H1 (cell line): ENCODE data around the gene ASS1. TPM values are rescaled to one million over a fixed set of nuclear protein-coding genes. Genes with fewer than 3 reads are reported as not detected.
A peak's percentile ranks its signal among the peaks of the same experiment; 100 is the strongest.

Experiments used
- CTCF ChIA-PET: fragments of 300-600 bp; sonication (Branson Sonifier 250); formaldehyde crosslinking; loops from one replicate; lab custom pipeline; 2021; ENCODE audit not compliant: partially characterized antibody; lab: Charles Lee
- POLR2A ChIA-PET: fragments of 300-600 bp; sonication (Branson Sonifier 250); formaldehyde crosslinking; loops from one replicate; lab custom pipeline; 2021; ENCODE audit warnings: inconsistent platforms; ENCODE audit not compliant: partially characterized antibody; lab: Charles Lee
- DNase-seq, 2 experiments: peaks; one replicate each; pipeline versions ENCODE4 v3.0.0 to v3.0.0-alpha.2; 2010 to 2022; ENCODE audit warnings: low spot score in 2 of 2, low read depth in 1 of 2, mixed read lengths in 1 of 2
- FAIRE-seq: peaks from 2 replicates; lab custom pipeline; 2011; peaks lifted over from hg19 to GRCh38; lab: Jason Lieb, UNC
- H2AFZ ChIP-seq: 2 replicates; pipeline ENCODE4 v1.8.1; 2012; ENCODE audit warnings: low read length, inconsistent platforms
- H2AK5ac ChIP-seq: 2 replicates; pipeline ENCODE4 v1.6.1; 2013; ENCODE audit warnings: low read depth, low read length
- H2BK120ac ChIP-seq: replicated peaks from 2 replicates; pipeline ENCODE3; 2013; ENCODE audit warnings: low read depth, low read length, inconsistent platforms
- H2BK12ac ChIP-seq: 2 replicates; pipeline ENCODE4 v1.6.1; 2013; ENCODE audit warnings: low read depth, low read length
- H2BK15ac ChIP-seq: 2 replicates; pipeline ENCODE4 v1.6.1; 2013; ENCODE audit warnings: low read length
- H2BK20ac ChIP-seq: 2 replicates; pipeline ENCODE4 v1.6.1; 2013; ENCODE audit warnings: low read length
- H2BK5ac ChIP-seq: 2 replicates; pipeline ENCODE4 v1.6.1; 2013; ENCODE audit warnings: low read depth, low read length
- H3K14ac ChIP-seq: 2 replicates; pipeline ENCODE4 v1.6.1; 2013; ENCODE audit warnings: inconsistent platforms; ENCODE audit not compliant: insufficient read length
- H3K18ac ChIP-seq: 2 replicates; pipeline ENCODE4 v1.6.1; 2013; ENCODE audit warnings: low read length; ENCODE audit errors: extremely low read depth
- H3K23ac ChIP-seq: 2 replicates; pipeline ENCODE4 v1.6.1; 2013; ENCODE audit warnings: inconsistent platforms; ENCODE audit not compliant: insufficient read length
- H3K23me2 ChIP-seq: 2 replicates; pipeline ENCODE4 v1.6.1; 2013; ENCODE audit warnings: low read depth, low read length
- H3K27ac ChIP-seq: 2 replicates; pipeline ENCODE4 v1.6.1; 2011; ENCODE audit warnings: low read depth, low read length, inconsistent platforms
- H3K27me3 ChIP-seq, 4 experiments: replicated peaks in 1 of 4; 1 replicate in 1 of 4; 2 replicates in 3 of 4; pipeline versions ENCODE4 v1.6.1 to v1.8.1; 2011 to 2013; ENCODE audit warnings: low read length in 3 of 4, mild to moderate bottlenecking in 3 of 4, inconsistent platforms in 2 of 4, mixed read lengths in 2 of 4, moderate library complexity in 1 of 4; ENCODE audit not compliant: control insufficient read depth in 3 of 4, insufficient read depth in 3 of 4; ENCODE audit errors: extremely low read depth in 1 of 4
- H3K36me3 ChIP-seq, 4 experiments: 2 replicates each; pipeline versions ENCODE4 v1.6.1 to v1.8.1; 2011 to 2013; ENCODE audit warnings: mild to moderate bottlenecking in 4 of 4, low read length in 3 of 4, moderate library complexity in 2 of 4, control low read depth in 1 of 4, inconsistent platforms in 1 of 4; ENCODE audit not compliant: insufficient read depth in 4 of 4, control insufficient read depth in 2 of 4
- H3K4ac ChIP-seq: replicated peaks from 2 replicates; pipeline ENCODE3; 2013; ENCODE audit warnings: low read length, low read depth, mixed read lengths, inconsistent platforms; ENCODE audit not compliant: insufficient read length
- H3K4me1 ChIP-seq, 4 experiments: replicated peaks in 1 of 4; 1 replicate in 1 of 4; 2 replicates in 3 of 4; pipeline versions ENCODE4 v1.6.1 to v1.8.1; 2011 to 2013; ENCODE audit warnings: low read length in 3 of 4, inconsistent platforms in 2 of 4, mixed read lengths in 1 of 4; ENCODE audit not compliant: insufficient read depth in 4 of 4, control insufficient read depth in 3 of 4
- H3K4me2 ChIP-seq, 2 experiments: 2 replicates each; pipeline versions ENCODE4 v1.6.1 to v1.8.1; 2011 to 2013; ENCODE audit warnings: low read depth in 2 of 2, low read length in 2 of 2, control low read depth in 1 of 2, inconsistent platforms in 1 of 2, mild to moderate bottlenecking in 1 of 2; ENCODE audit not compliant: insufficient read depth in 1 of 2
- H3K4me3 ChIP-seq, 4 experiments: fragments of 200-600, 300-600 bp in 1 of 4; sonication (generic), shearing (Covaris generic), sonication (Bioruptor Twin) in 1 of 4; 2 replicates each; pipeline versions ENCODE4 v1.5.1 to v1.8.1; 2011 to 2016; ENCODE audit warnings: low read length in 4 of 4, low read depth in 3 of 4, control low read depth in 2 of 4, inconsistent platforms in 2 of 4, mild to moderate bottlenecking in 2 of 4, mixed read lengths in 1 of 4, moderate library complexity in 1 of 4; ENCODE audit not compliant: insufficient read depth in 2 of 4; ENCODE audit errors: extremely low read depth in 1 of 4
- H3K56ac ChIP-seq: replicated peaks from 2 replicates; pipeline ENCODE3; 2013; ENCODE audit warnings: low read depth, mild to moderate bottlenecking, mixed read lengths, low read length, inconsistent platforms; ENCODE audit not compliant: insufficient read length
- H3K79me1 ChIP-seq: 2 replicates; pipeline ENCODE4 v1.6.1; 2013; ENCODE audit warnings: low read depth, low read length, control low read depth
- H3K79me2 ChIP-seq, 2 experiments: 2 replicates each; pipeline versions ENCODE4 v1.6.1 to v1.8.1; 2012 to 2013; ENCODE audit warnings: low read length in 2 of 2, mild to moderate bottlenecking in 2 of 2, inconsistent platforms in 1 of 2; ENCODE audit not compliant: insufficient read depth in 2 of 2, control insufficient read depth in 1 of 2
- H3K9ac ChIP-seq, 4 experiments: replicated peaks in 1 of 4; 1 replicate in 1 of 4; 2 replicates in 3 of 4; pipeline versions ENCODE4 v1.6.1 to v1.8.1; 2011 to 2013; ENCODE audit warnings: low read depth in 3 of 4, low read length in 3 of 4, control low read depth in 2 of 4, mild to moderate bottlenecking in 2 of 4, moderate library complexity in 2 of 4, inconsistent platforms in 1 of 4; ENCODE audit errors: extremely low read depth in 1 of 4
- H3K9me3 ChIP-seq, 2 experiments: 2 replicates each; pipeline versions ENCODE4 v1.6.1 to v1.8.1; 2012 to 2013; ENCODE audit warnings: mild to moderate bottlenecking in 2 of 2, moderate library complexity in 2 of 2, control low read depth in 1 of 2, inconsistent platforms in 1 of 2, low read depth in 1 of 2, low read length in 1 of 2, mixed read lengths in 1 of 2; ENCODE audit not compliant: insufficient read depth in 2 of 2
- H4K20me1 ChIP-seq, 2 experiments: replicated peaks in 1 of 2; 2 replicates each; pipeline versions ENCODE3 to v1.8.1; 2011 to 2013; ENCODE audit warnings: inconsistent platforms in 2 of 2, low read length in 2 of 2, mild to moderate bottlenecking in 1 of 2; ENCODE audit not compliant: insufficient read depth in 2 of 2, control insufficient read depth in 1 of 2
- H4K5ac ChIP-seq: 2 replicates; pipeline ENCODE4 v1.6.1; 2013; ENCODE audit warnings: low read length, low read depth, mixed read lengths, inconsistent platforms; ENCODE audit not compliant: insufficient read length
- H4K8ac ChIP-seq: 2 replicates; pipeline ENCODE4 v1.8.0; 2013; ENCODE audit warnings: mild to moderate bottlenecking, moderate library complexity, low read length, inconsistent platforms; ENCODE audit not compliant: insufficient read depth; ENCODE audit errors: extremely low read depth
- H4K91ac ChIP-seq: replicated peaks from 2 replicates; pipeline ENCODE3; 2013; ENCODE audit warnings: low read length, mixed read lengths, inconsistent platforms; ENCODE audit not compliant: insufficient read length
- BRCA1 ChIP-seq: IDR thresholded peaks from 2 replicates; pipeline ENCODE4 v1.6.1; 2012; ENCODE audit warnings: low read depth, low read length, improper control_type of control experiment
- CHD1 ChIP-seq: IDR thresholded peaks from 2 replicates; pipeline ENCODE4 v1.6.1; 2012; ENCODE audit warnings: low read depth, low read length, improper control_type of control experiment
- CTBP2 ChIP-seq: IDR thresholded peaks from 2 replicates; pipeline ENCODE4 v1.7.0; 2011; ENCODE audit warnings: borderline replicate concordance, mild to moderate bottlenecking, moderate library complexity, mixed read lengths, low read length; ENCODE audit not compliant: insufficient read depth, insufficient read length
- GABPA ChIP-seq: IDR thresholded peaks from 2 replicates; pipeline ENCODE4 v1.6.1; 2011; ENCODE audit warnings: mild to moderate bottlenecking, low read length, moderate library complexity, borderline replicate concordance; ENCODE audit not compliant: insufficient read depth
- POLR2A ChIP-seq, 2 experiments: IDR thresholded peaks; 1 replicate in 1 of 2; 2 replicates in 1 of 2; pipeline ENCODE4 v1.6.1; 2011; ENCODE audit warnings: low read depth in 2 of 2, low read length in 2 of 2, mild to moderate bottlenecking in 2 of 2; ENCODE audit errors: control extremely low read depth in 1 of 2
- POLR2AphosphoS5 ChIP-seq: IDR thresholded peaks from 2 replicates; pipeline ENCODE4 v1.6.1; 2011; ENCODE audit warnings: low read depth, low read length
- RAD21 ChIP-seq, 2 experiments: IDR thresholded peaks in 1 of 2; conservative IDR thresholded peaks in 1 of 2; 2 replicates each; pipeline ENCODE4 v1.6.1; 2011; ENCODE audit warnings: low read depth in 2 of 2, low read length in 2 of 2, improper control_type of control experiment in 1 of 2, inconsistent platforms in 1 of 2, mild to moderate bottlenecking in 1 of 2, moderate library complexity in 1 of 2
- TAF7 ChIP-seq: optimal IDR thresholded peaks from 2 replicates; pipeline ENCODE3; 2011; ENCODE audit warnings: low read depth, mild to moderate bottlenecking, inconsistent platforms, low read length, moderate library complexity, borderline replicate concordance
- TEAD4 ChIP-seq: IDR thresholded peaks from 2 replicates; pipeline ENCODE4 v1.6.1; 2012; ENCODE audit warnings: low read depth, low read length, inconsistent platforms, mixed read lengths
- WGBS, 2 experiments: shearing (Covaris generic) in 1 of 2; methylation state at CpG; one replicate each; pipeline versions ENCODE4 v1.1.6 to v1.1.7; 2013 to 2015; ENCODE audit warnings: low lambda C conversion rate in 2 of 2, mixed read lengths in 2 of 2, inconsistent platforms in 1 of 2, low coverage in 1 of 2, missing lambda C conversion rate in 1 of 2; ENCODE audit not compliant: insufficient replicate concordance in 2 of 2, insufficient coverage in 1 of 2, insufficient read length in 1 of 2; ENCODE audit errors: extremely low coverage in 1 of 2, missing lambda C conversion rate in 1 of 2; 5-methylcytosine and 5-hydroxymethylcytosine counted together
- polyA plus RNA-seq, 7 experiments: library from polyadenylated mRNA; depleted of rRNA in 3 of 7; stranded (reverse) in 5 of 7; unstranded in 2 of 7; fragments of >200 nt in 5 of 7; fragments of 200-250 nt in 2 of 7; gene quantifications; 1 replicate in 5 of 7; 2 replicates in 1 of 7; 4 replicates in 1 of 7; pipeline versions ENCODE4 v1.2.1 to v1.2.3, GENCODE V29; 2011 to 2013; ENCODE audit warnings: missing spikeins in 2 of 7, mixed read lengths in 2 of 7
- total RNA-seq: library from RNA; stranded (reverse); fragmentation: NEBNext Ultra II Directional; extraction: Animal tissue kit (Norgen Biotek cat#: 25700); gene quantifications from 2 replicates; pipeline ENCODE4 v1.2.1, GENCODE V29; 2021
- TF ChIP-seq, protein P1 (sequence below): IDR thresholded peaks from 2 replicates; pipeline ENCODE4 v1.6.1; 2012; ENCODE audit warnings: inconsistent platforms
- TF ChIP-seq, protein P2 (sequence below): IDR thresholded peaks from 2 replicates; pipeline ENCODE4 v1.6.1; 2011; ENCODE audit warnings: low read length, improper control_type of control experiment

ASS1 gene
- total and polyA plus RNA-seq, 2 of the 8 experiments (the other 6 are each of a cell fraction or from before 2014, with no cell fraction given) = 108 to 296 TPM

DNA sequence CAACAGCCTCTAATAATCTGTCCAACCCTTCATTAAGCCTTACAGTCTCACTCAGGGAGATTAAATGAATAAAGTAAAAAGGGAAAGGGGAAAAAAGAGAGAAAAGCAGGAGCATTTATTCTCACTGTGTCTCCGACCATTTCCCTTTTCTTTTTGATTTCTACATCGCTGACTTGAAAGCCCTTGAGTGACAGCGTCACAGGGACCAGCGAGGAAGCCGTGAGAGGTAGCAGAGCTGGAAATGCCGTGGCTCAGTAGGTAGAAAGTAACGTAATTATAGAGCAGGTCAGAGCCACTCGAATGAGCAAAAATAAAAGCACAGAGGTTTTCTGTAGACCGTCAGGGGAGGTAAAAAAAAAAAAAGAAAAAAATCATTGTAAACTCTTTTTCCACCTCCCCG is 52.4 kb downstream of the ASS1 start:
- Histone ChIP-seq H2BK12ac (no peak overlapping the region), H4K20me1 (no peaks in the 10 kb centered on the region), H2BK120ac (no peak overlapping the region), H3K9ac (no peak overlapping the region), H3K4ac (no peak overlapping the region), H2BK20ac (no peak overlapping the region), H3K18ac (no peak overlapping the region), H3K56ac (no peak overlapping the region), H3K79me2 (no peaks in the 10 kb centered on the region), H2AFZ (no peak overlapping the region), H4K5ac (no peak overlapping the region), H3K9me3 (peaks cover 7% of the 10 kb centered on the region in 2 experiments; a peak in 3 of 4 replicates), H2AK5ac (no peak overlapping the region), H3K23me2 (no peaks in the 10 kb centered on the region), H3K27ac (no peak overlapping the region), H4K8ac (peak overlapping the region; percentile 12; the same call in 1 of the 2 replicates), H3K36me3 (peaks cover 3 to 46% (median 14%) of the 10 kb centered on the region in 4 experiments; a peak in 6 of 8 replicates), H3K4me3 (no peak overlapping the region), H2BK5ac (no peak overlapping the region), H3K14ac (no peak overlapping the region), H3K4me2 (no peak overlapping the region), H4K91ac (no peak overlapping the region), H3K4me1 (no peaks in the 10 kb centered on the region; a peak in 1 of 7 replicates), H3K79me1 (no peaks in the 10 kb centered on the region), H3K23ac (no peak overlapping the region), H3K27me3 (no peaks in the 10 kb centered on the region), H2BK15ac (no peak overlapping the region)
- whole genome bisulfite sequencing, 2 experiments = 95% methylated on average over 10 of the region's 10 CpGs; no CpG with 5 or more reads in 1 of the 2 experiments
- FAIRE-seq (no peak), DNase-seq (no peak)
- ChIA-PET POLR2A (no interaction called here), CTCF (no interaction called here)
- TF ChIP-seq CTBP2 = no peak
- TF ChIP-seq, protein P1, sequence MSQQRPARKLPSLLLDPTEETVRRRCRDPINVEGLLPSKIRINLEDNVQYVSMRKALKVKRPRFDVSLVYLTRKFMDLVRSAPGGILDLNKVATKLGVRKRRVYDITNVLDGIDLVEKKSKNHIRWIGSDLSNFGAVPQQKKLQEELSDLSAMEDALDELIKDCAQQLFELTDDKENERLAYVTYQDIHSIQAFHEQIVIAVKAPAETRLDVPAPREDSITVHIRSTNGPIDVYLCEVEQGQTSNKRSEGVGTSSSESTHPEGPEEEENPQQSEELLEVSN = no peak
- TF ChIP-seq RAD21 (IDR thresholded peaks at IDR 0.05 in 1 of 2, conservative IDR thresholded peaks at IDR 0.05 in 1 of 2; ENCODE audit: low read depth in 2 of 2, low read length in 2 of 2) = no peak
- TF ChIP-seq CHD1 = no peak
- no peak for TF ChIP-seq TEAD4
- TF ChIP-seq POLR2A (IDR thresholded peaks at IDR 0.05; ENCODE audit: control extremely low read depth in 1 of 2, low read depth in 2 of 2, low read length in 2 of 2) = no peak
- no peak for TF ChIP-seq POLR2AphosphoS5
- no peak for TF ChIP-seq TAF7
- TF ChIP-seq, protein P2, sequence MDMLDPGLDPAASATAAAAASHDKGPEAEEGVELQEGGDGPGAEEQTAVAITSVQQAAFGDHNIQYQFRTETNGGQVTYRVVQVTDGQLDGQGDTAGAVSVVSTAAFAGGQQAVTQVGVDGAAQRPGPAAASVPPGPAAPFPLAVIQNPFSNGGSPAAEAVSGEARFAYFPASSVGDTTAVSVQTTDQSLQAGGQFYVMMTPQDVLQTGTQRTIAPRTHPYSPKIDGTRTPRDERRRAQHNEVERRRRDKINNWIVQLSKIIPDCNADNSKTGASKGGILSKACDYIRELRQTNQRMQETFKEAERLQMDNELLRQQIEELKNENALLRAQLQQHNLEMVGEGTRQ = no peak
- no peak for TF ChIP-seq GABPA
- no peak for TF ChIP-seq BRCA1
